ENCODE measurements around the gene KIF9.
"Not testable (repeated sequence)": the region's sequence is repeated elsewhere in the genome, so short reads cannot be mapped to it uniquely, and the experiment has no call there.

Gene KIF9, protein sequence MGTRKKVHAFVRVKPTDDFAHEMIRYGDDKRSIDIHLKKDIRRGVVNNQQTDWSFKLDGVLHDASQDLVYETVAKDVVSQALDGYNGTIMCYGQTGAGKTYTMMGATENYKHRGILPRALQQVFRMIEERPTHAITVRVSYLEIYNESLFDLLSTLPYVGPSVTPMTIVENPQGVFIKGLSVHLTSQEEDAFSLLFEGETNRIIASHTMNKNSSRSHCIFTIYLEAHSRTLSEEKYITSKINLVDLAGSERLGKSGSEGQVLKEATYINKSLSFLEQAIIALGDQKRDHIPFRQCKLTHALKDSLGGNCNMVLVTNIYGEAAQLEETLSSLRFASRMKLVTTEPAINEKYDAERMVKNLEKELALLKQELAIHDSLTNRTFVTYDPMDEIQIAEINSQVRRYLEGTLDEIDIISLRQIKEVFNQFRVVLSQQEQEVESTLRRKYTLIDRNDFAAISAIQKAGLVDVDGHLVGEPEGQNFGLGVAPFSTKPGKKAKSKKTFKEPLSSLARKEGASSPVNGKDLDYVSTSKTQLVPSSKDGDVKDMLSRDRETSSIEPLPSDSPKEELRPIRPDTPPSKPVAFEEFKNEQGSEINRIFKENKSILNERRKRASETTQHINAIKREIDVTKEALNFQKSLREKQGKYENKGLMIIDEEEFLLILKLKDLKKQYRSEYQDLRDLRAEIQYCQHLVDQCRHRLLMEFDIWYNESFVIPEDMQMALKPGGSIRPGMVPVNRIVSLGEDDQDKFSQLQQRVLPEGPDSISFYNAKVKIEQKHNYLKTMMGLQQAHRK

DNA sequence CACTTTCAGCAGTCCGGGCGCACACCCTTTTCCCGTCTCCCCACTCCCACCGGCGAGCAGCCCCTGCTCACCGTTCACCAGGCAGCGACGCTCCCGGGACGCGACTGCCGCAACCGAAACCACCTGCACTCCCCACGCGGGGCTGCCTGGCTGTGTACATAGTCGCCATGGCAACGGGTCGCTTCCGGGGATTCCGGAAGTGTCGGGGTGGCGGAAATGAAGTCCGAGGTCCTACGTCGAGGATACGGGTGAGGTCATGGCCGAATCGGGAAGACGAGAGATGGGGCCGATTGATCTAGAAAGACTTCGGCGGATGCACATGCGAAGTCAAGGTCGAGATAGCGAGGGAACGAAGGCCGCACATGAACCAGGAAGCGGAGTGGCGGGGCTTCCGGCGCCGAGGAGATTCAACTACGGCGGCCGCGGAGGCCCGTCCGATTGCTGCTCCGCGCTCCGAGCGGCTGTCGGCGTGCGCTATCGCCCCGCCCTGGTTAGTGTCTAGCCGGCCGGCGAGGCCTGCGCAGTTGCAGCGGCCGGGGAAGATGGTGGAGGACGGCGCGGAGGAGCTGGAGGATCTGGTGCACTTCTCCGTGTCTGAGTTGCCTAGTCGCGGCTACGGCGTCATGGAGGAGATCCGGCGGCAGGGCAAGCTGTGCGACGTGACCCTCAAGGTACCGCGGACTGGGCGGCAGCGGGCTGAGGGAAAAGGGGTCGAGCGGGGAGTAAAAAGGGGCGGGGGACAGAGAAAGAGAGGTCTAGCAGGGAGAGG lies at the start of gene KIF9, which contains the start of gene KLHL18:
TSS of gene KIF9 (minus strand) at position 376 of the 769 bp plus-strand sequence. CDS start 5,425 bp downstream, outside the sequence.
TSS of gene KLHL18 (plus strand) at position 521 of the 769 bp plus-strand sequence. CDS start at position 543, 22 bp downstream.
- peak; percentile 95 for DNase-seq (ENCODE audit: low read depth, low spot score)

DNA sequence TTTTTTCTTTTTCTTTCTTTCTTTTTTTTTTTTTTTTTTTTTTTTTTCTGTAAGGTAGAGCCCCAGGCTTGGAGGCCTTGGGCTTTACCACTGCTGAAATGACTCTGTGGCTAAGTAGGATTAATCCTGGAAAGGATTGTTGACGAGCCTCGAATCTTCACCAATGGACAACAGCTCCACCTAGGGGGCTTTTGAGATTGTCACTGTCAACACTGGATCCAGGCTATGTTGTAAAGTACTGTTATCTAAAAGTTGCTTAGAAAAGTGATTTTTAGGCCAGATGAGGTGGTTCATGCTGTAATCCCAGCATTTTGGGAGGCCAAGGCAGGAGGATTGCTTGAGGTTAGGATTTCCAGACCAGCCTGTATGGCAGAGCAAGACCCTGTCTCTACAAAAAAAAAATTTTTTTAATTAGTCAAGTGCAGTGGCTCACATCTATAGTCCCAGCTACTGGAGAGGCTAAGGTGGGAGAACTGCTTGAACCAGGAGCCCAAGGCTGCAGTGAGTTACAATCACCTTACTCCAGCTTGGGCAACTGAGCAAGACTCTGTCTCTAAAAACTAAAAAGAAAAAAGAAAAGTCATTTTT lies 41.8 kb upstream of the KIF9 start:
- DNase-seq (ENCODE audit: low read depth, low spot score) = peak; percentile 77

DNA sequence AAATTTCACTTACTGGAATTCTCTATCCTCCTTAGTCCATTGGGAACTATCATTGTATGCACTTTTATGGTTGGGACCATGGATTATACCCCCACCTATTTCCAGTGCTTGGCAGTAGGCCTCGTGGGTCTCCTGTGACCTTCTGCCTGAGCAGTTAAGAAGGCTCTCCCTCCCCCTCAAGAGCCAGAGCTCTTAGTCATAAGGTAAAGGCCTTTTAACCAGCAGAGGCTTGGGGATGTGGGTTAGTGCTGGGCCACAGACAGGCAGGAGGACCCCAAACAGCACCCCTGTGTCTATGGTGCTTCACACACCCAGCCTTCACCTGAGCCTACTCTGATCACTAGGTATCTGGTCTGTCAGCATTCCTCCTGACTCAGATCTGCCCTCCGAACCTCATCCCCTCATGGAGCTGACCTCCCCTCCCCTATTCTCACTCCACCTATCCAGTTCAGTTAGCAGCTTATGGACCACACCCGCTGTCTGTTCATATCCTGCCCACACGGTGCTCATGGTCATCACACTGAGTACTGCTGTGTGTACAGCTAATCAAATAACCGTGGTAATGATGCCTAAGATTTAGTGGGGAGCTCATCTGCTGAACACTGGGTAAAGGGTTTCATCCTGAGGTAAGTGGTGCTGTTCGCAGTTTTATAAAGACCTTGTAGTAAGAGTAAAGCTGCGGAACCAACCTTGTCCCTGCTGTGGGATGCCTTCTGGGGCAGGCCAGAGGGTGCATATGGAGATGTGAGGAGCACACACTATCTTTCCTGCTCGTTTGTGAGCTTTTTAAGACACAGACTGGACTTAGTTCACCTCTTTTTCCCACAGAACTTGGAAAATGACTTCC lies 41.1 kb upstream of the KIF9 start:
- DNase-seq (ENCODE audit: low read depth, low spot score) = peak; percentile 22

DNA sequence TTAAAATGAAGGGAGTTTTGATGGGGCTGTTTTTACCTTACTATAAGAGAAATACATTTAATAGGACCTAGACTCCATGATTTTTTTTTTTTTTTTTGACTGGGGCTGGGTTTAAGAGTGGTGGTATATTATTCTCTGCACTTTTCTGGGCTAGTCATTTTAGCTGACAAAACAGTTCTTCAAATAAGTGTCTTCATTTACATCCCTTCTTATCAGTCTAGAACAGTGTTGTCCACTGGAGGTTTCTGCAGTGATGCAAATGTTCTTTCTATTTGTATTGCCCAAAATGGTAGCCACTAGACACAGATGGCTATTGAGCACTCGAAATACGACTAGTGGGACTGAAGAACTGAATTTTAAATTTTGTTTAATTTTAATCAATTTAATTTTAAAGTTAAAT lies 37.4 kb upstream of the KIF9 start:
- DNase-seq (ENCODE audit: low read depth, low spot score) = no peak

DNA sequence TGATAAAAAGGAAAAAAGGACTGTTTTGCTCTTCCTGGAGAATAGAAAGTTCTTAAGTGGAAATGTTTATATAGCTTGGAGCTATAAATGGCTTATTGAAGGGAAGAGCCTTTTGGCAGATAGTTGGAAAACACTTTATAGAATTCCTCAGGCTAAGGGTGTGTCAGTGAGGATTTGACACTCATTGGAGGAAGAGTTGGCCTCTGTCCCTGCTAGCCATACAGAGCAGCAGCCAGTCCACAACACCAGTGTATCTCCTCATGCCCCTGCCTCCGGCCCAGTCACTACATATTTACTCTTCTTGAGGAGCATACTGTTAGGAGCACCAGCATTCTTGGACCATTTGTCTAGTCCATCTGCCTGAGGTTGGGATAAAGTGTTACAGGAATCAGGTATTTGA lies 36.3 kb upstream of the KIF9 start:
- DNase-seq (ENCODE audit: low read depth, low spot score) = no peak

DNA sequence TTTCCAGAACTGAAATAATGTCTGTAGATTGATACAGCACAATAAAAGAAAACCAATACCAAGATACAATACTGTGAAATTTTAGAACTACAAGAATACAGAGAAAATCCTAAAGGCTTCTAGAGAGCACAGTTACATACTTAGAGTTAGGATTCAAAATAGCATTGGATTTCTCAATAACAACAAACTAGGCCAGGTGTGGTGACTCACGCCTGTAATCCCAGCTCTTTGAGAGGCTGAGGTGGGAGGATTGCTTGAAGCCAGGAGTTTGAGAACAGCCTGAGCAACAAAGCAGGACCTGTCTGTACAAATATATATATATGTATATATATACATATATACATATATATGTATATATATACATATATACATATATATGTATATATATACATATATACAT lies 33.6 kb upstream of the KIF9 start:
- not testable (repeated sequence) for DNase-seq (ENCODE audit: low read depth, low spot score)

DNA sequence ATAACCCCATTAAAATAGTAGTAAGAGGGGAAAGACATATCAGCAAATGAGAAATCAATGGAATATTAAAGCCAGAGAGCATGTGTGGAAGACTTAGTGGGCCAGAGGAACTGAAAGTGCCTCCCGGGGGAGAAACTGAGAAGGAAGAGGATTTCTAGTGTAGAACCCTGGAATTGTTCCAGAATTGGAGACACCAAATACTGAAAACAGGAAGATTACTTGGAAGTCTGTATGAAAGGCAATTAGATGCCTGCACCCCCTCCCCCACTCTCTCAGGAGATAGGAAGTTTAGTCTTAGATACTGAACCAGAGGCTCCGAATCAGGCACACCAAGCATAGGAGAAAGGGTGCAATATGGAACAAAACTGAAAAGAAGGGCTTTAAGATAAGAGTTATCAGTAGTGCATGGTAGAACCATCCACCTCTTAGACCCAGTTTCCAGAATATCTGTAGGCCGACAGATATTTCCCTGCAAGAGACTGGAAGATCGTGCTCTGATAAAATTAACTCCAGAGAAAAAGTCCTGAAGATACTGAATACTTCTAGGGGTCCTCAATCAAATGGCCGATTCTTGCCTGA lies 32.6 kb upstream of the KIF9 start:
- no peak for DNase-seq (ENCODE audit: low read depth, low spot score)

DNA sequence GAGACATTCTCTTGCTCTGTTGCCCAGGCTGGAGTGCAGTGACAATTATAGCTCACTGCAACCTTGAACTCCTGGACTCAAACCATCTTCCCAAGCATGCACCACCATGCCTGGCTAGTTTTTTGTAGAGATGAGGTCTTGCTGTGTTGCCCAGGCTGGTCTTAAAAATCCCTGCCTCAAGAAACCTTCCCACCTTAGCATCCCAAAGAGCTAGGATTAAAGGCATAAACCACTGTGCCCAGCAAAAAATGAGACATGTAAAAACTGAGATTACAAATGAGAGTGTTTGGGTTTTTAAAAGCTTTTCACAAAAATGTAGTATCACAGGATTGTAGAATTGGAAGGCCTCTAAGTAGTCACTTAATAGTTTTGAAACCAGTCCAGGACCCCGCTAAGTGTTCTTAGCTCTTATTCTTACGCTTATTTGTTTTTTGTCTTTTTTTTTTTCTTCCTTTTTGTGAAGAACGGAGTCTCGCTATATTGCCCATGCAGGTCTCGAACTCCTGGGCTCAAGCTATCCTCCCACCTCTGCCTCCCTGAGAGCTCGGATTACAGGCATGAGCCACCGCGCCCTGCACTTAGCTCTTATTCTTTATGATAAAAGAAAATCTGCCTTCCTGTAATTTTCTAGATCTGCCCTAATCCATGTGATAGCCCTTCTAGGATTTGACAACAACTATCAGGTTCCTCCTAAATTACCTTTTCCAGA lies 31.6 kb upstream of the KIF9 start:
- no peak for DNase-seq (ENCODE audit: low read depth, low spot score)

DNA sequence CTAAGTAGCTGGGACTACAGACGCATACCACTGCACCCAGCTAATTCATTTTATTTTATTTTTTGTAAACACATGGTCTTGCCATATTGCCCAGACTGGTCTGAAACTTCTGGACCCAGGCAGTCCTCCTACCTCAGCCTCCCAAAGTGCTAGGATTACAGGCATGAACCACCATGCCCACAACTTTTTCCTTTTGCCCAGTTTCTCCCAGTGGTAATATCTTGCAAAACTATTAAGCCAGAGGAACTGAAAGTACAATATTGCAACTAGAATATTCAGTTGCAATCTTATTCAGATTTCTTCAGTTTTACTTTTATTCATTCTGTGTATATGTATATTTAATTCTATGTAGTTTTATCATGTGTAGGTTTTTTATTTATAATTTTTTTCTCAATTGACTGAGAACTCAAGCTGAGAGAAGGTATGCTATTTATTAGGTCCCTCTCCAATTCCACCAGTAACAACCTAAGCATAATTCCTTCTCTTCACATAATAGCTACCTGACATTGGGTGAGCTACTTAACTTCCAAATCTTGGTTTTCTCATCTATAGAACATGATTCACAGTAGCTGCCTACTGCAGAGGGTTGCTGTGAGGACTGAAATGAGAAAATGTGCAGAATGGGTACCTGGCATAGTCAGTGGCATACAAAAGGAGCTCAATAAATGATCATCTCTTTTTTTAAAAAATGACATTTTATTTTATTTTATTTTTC lies 30.9 kb upstream of the KIF9 start:
- DNase-seq (ENCODE audit: low read depth, low spot score) = no peak

DNA sequence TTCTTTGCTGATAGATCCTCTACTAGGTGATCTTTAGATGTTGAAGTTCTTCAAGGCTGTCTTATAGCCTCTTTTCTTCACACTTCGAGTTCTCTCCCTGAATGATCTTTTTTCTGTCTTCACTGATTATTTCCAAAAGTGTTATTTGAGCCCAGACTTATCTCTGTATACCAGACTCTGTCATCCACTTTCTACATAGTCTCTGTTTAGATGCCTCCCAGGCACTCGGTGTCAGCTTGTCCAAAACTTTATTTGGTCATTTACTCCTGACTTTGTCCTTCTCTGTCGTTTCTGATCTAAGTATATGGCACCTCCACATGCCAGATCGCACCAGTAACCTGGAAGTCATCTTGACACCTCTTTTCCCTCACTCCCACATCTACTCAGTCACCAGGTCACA lies 27.8 kb upstream of the KIF9 start:
- no peak for DNase-seq (ENCODE audit: low read depth, low spot score)

DNA sequence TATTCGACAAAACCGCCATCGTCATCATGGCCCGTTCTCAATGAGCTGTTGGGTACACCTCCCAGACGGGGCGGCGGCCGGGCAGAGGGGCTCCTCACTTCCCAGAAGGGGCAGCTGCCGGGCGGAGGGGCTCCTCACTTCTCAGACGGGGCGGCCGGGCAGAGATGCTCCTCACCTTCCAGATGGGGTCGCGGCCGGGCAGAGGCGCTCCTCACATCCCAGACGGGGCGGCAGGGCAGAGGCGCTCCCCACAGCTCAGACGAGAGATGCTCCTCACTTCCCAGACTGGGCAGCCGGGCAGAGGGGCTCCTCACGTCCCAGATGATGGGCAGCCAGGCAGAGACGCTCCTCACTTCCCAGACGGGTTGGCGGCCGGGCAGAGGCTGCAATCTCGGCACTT lies 26.6 kb upstream of the KIF9 start:
- not testable (repeated sequence) for DNase-seq (ENCODE audit: low read depth, low spot score)

DNA sequence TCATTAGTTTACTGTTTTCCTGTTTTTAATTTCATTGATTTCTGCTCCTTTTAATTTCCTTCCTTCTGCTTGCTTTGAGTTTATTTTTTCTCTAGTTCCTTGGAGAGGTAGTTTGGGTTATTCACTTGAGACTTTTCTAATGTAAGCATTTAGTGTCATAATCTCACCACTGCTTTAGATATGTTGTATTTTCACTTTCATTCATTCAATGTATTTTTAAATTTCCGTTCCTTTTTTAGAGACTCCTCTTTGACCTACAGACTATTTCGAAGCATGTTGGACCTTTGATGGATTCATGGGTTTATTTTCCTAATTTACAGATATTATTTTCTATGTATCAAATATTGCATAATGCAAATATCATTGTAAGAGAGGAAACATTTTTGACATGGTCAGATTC lies 23.4 kb upstream of the KIF9 start:
- DNase-seq (ENCODE audit: low read depth, low spot score) = no peak

DNA sequence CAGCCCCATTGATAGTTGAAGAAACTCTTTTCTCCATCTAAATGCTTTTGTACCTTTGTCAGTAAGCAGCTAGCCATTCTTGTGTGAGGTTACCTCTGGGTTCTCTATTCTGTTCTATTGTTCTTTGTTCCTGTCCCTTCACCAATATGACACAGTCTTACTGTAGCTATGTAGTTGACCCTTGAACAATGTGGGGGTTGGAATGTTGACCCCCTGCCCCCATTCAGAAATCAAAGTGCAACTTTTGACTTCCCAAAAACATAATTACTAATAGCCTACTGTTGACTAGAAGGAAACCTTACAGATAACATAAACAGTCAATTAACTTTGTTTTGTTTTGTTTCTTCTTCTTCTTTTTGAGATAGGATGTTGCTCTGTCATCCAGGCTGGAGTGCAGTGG lies 18.9 kb upstream of the KIF9 start:
- DNase-seq (ENCODE audit: low read depth, low spot score) = no peak

DNA sequence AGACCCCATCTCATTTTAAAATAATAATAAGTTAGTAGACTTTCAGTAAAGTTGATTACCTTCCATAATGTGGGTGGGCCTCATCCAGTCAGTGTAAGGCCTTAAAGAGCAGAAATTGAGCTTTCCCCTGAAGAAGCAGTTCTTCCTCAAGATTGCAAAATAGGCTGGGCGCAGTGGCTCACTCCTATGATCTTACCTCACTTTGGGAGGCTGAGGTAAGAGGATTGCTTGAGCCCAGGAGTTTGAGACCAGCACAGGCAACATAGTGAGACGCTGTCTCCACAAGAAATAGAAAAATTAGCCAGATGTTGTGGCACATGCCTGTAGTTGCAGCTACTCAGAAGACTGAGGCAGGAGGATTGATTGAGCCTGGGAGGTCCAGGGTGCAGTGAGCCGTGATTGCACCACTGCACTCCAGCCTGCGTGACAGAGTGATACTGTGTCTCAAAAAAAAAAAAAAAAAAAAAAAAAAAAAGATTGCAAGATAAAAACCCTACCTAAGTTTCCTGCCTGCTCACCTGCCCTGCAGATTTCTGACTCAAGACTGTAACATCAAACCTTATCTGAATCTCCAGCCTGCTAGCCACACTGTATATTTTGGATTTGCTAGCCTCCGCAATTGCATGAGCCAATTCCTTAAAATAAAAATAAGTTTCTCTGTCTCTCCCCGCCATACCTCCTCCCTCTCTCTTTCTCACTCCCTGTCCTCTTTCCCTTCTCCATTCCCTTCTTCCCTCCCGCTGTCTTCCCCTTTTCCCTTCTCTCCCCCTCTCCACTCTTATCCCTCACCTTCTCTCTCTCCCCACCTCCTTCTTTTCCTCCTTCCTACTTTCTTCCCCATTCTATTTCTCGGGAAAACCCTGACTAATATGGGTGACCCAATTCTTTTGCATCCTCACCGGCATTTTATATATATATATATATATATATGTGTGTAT lies 17.1 kb upstream of the KIF9 start:
- DNase-seq (ENCODE audit: low read depth, low spot score) = no peak

DNA sequence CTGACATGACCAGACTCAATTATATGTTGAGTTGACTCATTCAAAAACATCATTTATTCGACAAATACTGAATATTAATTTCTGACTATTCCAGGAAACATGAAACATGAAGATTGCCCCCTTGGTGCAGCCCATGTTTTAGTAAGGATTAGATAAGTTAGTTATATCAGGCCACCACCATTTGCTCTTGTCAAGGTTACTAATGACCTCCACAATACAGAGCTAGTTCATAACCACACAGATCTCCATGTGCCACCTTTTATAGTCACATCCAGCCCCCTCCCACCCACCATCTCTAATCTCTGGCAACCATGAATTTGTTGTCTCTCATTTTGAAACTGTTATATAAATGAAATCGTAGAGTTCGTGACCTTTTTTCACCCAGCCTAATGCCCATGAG lies 15.8 kb upstream of the KIF9 start:
- no peak for DNase-seq (ENCODE audit: low read depth, low spot score)

DNA sequence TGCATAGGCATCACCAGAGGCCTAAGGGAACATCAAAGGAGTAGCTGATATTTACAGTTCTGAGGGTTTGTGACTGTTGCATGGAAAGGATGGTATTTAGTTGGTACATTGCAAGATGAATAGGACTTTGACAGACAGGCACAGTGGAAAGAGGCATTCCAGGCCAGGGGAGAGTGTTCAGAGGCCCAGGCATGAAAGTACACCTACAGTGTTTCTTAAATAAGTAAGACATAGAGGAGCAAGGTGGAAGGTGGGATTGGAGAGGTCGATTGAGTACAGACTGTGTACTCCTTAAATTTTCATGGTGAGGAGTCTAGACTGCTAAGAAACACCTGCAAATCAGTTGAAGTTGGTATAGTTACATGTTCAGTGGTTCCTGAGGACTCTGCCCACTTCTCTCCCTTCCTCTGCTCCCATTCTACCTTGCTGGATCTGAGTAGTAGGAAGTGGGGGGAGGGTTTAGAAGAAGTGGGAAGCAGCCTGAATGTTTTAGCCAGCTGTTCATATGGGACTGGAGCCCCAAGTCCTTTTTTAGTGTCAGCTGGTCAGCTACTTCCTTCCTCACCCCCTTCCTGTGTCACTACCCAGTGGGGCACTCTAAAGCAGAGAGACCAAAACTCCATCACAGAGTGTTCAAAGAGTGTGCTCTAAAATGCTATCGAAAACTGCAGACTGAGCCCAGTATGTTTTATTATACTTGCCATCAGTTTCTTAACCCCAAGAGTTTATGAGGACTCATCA lies 14.1 kb upstream of the KIF9 start:
- DNase-seq (ENCODE audit: low read depth, low spot score) = no peak

DNA sequence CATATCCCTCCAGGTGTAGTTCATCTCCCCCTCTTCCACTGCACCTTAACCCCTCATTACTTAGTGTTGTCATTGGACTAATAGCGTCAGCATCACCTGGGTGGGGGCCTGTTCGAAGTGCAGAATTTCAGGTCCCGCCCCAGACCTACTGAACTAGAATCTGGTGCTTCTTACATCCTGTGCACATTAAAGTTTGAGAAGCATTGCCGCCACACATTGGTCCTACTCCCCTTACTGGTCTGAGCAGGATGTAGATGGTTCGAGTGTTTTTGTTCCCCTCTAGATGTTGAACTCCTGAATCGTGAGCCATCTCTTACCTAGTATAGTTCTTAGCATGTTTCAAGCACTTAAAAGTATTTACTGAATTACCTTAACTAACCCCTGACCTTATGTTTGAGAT lies 13.4 kb upstream of the KIF9 start:
- no peak for DNase-seq (ENCODE audit: low read depth, low spot score)
